Stimulated activated CD4-positive, alpha-beta T cell treated with anti-CD3 and anti-CD28 coated beads, TNF-alpha, amount 100 ng/mL, for 4 hours (primary cell): ENCODE measurements around the gene BRSK2.

ENCODE experiments used
- DNase-seq, 3 experiments: peaks; one replicate each; pipeline ENCODE4 v3.0.0-alpha.2; 2020; ENCODE audit warnings: low read depth in 3 of 3

BRSK2 gene

GRCh38 chr11:1397146-1397861 is 7.6 kb downstream of the BRSK2 start:
- no peak for DNase-seq

- no peak for DNase-seq
Observed at GRCh38 chr11:1397862-1398527, 8.3 kb downstream of the BRSK2 start.

- DNase-seq = no peak
Observed at GRCh38 chr11:1398528-1399235, 8.9 kb downstream of the BRSK2 start.

GRCh38 chr11:1399386-1400316 is 9.9 kb downstream of the BRSK2 start:
- no peak for DNase-seq

- DNase-seq = no peak
Observed at GRCh38 chr11:1400317-1401170, 10.8 kb downstream of the BRSK2 start.

GRCh38 chr11:1401171-1401445 is 11.4 kb downstream of the BRSK2 start:
- no peak for DNase-seq

GRCh38 chr11:1401656-1402221 is 12.0 kb downstream of the BRSK2 start:
- no peak for DNase-seq

GRCh38 chr11:1402355-1403077 is 12.8 kb downstream of the BRSK2 start:
- no peak for DNase-seq

GRCh38 chr11:1403078-1403620 is 13.4 kb downstream of the BRSK2 start:
- no peak for DNase-seq

GRCh38 chr11:1403721-1404460 is 14.2 kb downstream of the BRSK2 start:
- DNase-seq = no peak

- DNase-seq = no peak
Observed at GRCh38 chr11:1404461-1405185, 14.9 kb downstream of the BRSK2 start.

GRCh38 chr11:1405186-1406020 is 15.7 kb downstream of the BRSK2 start:
- no peak for DNase-seq

GRCh38 chr11:1406571-1407485 is 17.1 kb downstream of the BRSK2 start:
- no peak for DNase-seq

- no peak for DNase-seq
Observed at GRCh38 chr11:1407668-1408067, 17.9 kb downstream of the BRSK2 start.

GRCh38 chr11:1408346-1408745 is 18.6 kb downstream of the BRSK2 start:
- no peak for DNase-seq

GRCh38 chr11:1409108-1409851 is 19.5 kb downstream of the BRSK2 start:
- no peak for DNase-seq
